WI38 (cell line): ENCODE data around the gene ITGA6.

Experiments
- H3K4me3 ChIP-seq: 2 replicates; pipeline ENCODE4 v1.5.1; 2011; ENCODE audit warnings: low read depth, mild to moderate bottlenecking, control low read depth, low read length
- TF ChIP-seq, protein P1 (sequence below): IDR thresholded peaks from 2 replicates; pipeline ENCODE4 v1.5.1; 2012; ENCODE audit warnings: low read depth, mild to moderate bottlenecking, control low read depth, low read length

The ITGA6 gene

DNA sequence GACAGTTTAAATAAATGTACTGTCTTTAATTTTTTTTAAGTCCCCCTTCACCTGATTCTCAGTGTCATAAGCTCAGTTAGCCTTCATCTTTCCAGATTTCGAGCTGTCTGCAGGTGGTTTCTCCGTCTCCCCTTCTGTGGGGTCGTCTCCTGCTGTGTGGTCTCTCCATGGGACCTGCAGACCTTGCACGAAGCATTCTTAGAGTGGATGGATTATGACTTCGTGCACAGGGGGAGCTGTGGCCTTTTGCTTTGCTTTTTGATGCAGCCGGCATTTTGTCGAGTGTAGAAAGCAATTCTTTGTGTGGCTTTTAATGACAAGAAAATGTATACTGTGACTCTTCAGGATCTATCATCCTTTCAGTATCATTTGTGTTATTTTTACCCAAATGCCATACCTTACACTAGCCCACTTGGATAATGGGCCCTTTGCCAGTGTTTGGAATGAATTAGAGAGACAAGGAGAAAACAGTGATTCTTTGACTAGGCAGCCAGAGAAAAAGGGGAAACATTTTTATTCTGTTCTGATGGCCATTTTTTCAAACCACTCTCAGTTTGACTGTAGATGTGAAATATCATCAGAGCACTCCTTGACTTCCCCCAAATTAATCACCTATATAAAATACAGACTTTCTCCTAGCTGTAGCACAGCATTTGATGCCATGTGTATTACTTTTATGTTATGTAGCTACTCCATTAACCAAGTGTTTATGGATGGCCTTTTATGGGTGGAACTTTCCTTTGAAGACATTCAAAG lies 54.3 kb downstream of the ITGA6 start:
- no peak overlapping the region for H3K4me3 ChIP-seq
- TF ChIP-seq, protein P1, sequence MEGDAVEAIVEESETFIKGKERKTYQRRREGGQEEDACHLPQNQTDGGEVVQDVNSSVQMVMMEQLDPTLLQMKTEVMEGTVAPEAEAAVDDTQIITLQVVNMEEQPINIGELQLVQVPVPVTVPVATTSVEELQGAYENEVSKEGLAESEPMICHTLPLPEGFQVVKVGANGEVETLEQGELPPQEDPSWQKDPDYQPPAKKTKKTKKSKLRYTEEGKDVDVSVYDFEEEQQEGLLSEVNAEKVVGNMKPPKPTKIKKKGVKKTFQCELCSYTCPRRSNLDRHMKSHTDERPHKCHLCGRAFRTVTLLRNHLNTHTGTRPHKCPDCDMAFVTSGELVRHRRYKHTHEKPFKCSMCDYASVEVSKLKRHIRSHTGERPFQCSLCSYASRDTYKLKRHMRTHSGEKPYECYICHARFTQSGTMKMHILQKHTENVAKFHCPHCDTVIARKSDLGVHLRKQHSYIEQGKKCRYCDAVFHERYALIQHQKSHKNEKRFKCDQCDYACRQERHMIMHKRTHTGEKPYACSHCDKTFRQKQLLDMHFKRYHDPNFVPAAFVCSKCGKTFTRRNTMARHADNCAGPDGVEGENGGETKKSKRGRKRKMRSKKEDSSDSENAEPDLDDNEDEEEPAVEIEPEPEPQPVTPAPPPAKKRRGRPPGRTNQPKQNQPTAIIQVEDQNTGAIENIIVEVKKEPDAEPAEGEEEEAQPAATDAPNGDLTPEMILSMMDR = no peak

DNA sequence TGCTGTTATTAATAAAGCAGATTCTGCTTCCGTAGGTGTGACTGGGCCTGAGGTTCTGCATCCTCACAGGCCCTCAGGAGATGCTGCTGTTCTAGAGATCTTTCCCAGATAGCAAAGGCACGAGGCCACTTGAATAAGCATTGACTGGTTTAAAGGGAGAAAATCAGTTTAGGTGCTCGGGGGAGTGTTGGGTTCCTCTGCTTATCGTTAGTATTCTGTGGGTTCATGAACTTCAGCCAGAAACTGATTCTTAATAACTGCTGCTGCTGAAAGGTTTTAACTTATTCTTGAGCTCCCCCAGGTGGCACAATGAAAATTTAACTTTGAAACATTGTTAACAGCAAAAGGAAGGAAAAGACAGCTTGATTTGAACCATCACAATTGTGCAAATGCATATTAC lies 56.9 kb downstream of the ITGA6 start:
- H3K4me3 ChIP-seq = no peak overlapping the region
- TF ChIP-seq, protein P1 = no peak

DNA sequence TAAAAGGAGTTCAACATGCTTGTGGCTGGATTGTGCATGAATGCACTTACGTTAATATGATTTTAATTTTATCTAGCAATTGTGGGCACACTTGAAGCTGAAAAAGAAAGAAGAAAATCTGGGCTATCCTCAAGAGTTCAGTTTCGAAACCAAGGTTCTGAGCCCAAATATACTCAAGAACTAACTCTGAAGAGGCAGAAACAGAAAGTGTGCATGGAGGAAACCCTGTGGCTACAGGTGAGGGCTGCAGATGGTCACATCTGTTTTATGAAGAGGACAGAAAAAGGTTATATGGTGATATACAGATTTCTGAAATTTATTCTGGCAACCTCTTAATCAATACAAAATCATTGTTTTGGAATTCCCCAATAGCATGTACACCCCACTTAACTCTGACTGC lies 57.3 kb downstream of the ITGA6 start:
- TF ChIP-seq, protein P1 = no peak
- H3K4me3 ChIP-seq = no peak overlapping the region

DNA sequence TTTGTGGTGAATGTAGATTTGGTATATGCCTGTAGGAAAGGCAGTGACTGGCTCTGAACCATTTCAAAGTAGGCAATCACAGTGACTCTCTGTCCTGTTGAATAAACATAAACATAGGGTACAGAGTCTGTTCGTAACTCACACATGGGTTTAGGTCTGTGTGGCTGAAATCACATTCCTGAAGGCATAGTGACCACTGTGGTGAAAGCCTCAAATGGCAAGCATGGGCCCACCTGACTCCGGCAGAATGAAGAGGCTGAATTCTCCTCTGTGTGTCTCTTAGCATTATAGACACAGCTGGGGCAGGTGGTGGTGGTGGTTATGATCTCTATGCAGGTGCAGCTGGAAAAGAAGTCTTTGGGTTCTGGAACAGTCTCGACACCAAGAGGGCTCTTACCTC lies 61.2 kb downstream of the ITGA6 start:
- no peak overlapping the region for H3K4me3 ChIP-seq
- TF ChIP-seq, protein P1 = no peak

DNA sequence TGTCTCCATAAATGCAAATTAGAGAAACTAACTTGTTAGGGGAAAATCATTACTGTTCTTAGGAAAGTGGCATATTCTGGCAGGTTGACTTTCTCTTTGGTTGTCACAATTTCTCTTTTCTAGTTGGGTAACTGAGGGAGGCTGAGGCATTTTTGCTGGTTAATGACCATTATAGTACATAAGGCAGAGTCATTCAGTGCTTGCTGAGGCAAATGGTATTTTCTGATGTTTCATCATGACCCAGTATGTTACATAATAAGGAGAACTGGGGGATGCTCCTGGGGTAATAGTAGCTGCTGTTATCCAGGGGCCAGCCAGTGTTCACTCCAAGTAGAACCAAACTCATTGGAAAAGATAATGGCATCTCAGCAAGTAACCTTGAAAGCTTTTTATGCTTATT lies 62.3 kb downstream of the ITGA6 start:
- no peak overlapping the region for H3K4me3 ChIP-seq
- TF ChIP-seq, protein P1 = no peak

DNA sequence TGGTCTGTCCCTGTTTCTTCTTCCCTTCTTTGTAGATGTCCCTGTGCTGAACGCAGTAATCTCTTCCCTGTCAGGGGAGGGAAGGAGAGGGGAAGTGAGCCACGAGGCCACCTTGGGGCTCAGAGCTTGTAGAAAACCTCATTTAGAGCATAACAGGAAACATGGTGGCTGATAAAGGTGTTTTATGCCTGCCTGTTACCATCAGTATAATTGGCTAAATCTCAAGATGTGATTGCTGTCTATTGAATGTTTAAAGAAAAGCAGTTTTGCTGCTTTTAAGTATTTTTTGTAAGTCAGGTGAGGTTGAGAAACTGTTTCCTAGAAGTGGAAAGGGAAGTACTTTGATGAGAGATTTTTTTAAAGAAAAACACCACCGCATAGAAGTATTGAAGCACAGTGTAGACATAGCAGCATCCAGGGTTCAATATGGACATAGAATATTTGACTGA lies 68.8 kb downstream of the ITGA6 start:
- H3K4me3 ChIP-seq = no peak overlapping the region
- TF ChIP-seq, protein P1 = no peak

DNA sequence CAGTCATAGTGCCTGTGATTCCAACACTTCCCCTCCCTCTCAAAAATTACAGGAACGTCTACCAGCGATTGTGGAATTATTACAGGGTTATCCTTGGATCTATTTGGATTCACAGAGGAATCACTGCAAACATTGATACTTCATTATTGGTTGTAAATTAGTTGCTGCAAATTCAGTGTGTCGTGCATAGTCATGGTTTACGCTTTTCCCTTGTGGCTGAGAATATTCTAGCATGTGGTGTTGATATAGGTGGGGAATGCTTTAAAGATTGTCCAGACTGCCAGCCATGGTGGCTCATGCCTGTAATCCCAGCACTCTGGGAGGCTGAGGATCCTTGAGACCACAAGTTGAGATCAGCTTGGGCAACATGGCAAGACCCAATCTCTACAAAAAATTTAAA lies 79.8 kb downstream of the ITGA6 start:
- TF ChIP-seq, protein P1 = no peak

More for the DNA sequence above, 79.8 kb downstream of the ITGA6 start:
- H3K4me3 ChIP-seq = no peak overlapping the region
